Nephron (organoid): ENCODE measurements around the gene KLHL29.

ENCODE experiments used
- H3K27ac Mint-ChIP-seq, 3 experiments: 2 replicates each; pipeline ENCODE4 v1.8.0; 2020; ENCODE audit warnings: mixed read lengths in 3 of 3, mild to moderate bottlenecking in 2 of 3, moderate library complexity in 1 of 3
- H3K27me3 Mint-ChIP-seq: 2 replicates; pipeline ENCODE4 v1.8.0; 2021; ENCODE audit warnings: low read depth, mild to moderate bottlenecking, moderate library complexity, mixed read lengths
- H3K36me3 Mint-ChIP-seq: 2 replicates; pipeline ENCODE4 v1.8.0; 2020; ENCODE audit warnings: low read depth, mixed read lengths
- H3K4me1 Mint-ChIP-seq: 2 replicates; pipeline ENCODE4 v1.8.0; 2020; ENCODE audit warnings: mixed read lengths
- H3K4me3 Mint-ChIP-seq, 3 experiments: 2 replicates each; pipeline ENCODE4 v1.8.0; 2020; ENCODE audit warnings: mild to moderate bottlenecking in 3 of 3, mixed read lengths in 3 of 3, moderate library complexity in 2 of 3
- H3K9me3 Mint-ChIP-seq: 2 replicates; pipeline ENCODE4 v1.8.0; 2020; ENCODE audit warnings: mixed read lengths
- CTCF ChIP-seq, 3 experiments: fragments of 200-600 bp; sonication (generic); IDR thresholded peaks; one replicate each; pipeline ENCODE4 v1.5.0; 2021; ENCODE audit warnings: antibody characterized with exemption in 3 of 3; ENCODE audit not compliant: unreplicated experiment in 3 of 3

Gene KLHL29

GRCh38 chr2:23410596-23410995 lies 25.6 kb downstream of the KLHL29 start:
- no peaks in the 10 kb centered on the region for H3K9me3 Mint-ChIP-seq
- no peak overlapping the region for H3K4me3 Mint-ChIP-seq
- no peaks in the 10 kb centered on the region for H3K36me3 Mint-ChIP-seq
- H3K27me3 Mint-ChIP-seq, result no peaks in the 10 kb centered on the region
- H3K27ac Mint-ChIP-seq, result no peak overlapping the region
- H3K4me1 Mint-ChIP-seq, result peaks cover 6% of the 10 kb centered on the region
- TF ChIP-seq CTCF (IDR thresholded peaks at IDR 0.05; ENCODE audit: unreplicated experiment in 3 of 3), result no peak

- Mint-ChIP-seq H3K27me3 (no peaks in the 10 kb centered on the region), H3K27ac (no peak overlapping the region), H3K9me3 (no peaks in the 10 kb centered on the region), H3K4me1 (peaks cover 6% of the 10 kb centered on the region), H3K4me3 (no peak overlapping the region), H3K36me3 (no peaks in the 10 kb centered on the region)
- no peak for TF ChIP-seq CTCF (IDR thresholded peaks at IDR 0.05; ENCODE audit: unreplicated experiment in 3 of 3)
These were observed 26.9 kb downstream of the KLHL29 start for GRCh38 chr2:23411752-23412431.

GRCh38 chr2:23412556-23413155 lies 27.7 kb downstream of the KLHL29 start:
- Mint-ChIP-seq H3K9me3 (no peaks in the 10 kb centered on the region), H3K27me3 (no peaks in the 10 kb centered on the region), H3K27ac (no peak overlapping the region), H3K36me3 (no peaks in the 10 kb centered on the region), H3K4me3 (no peak overlapping the region), H3K4me1 (peaks cover 6% of the 10 kb centered on the region)
- TF ChIP-seq CTCF (IDR thresholded peaks at IDR 0.05; ENCODE audit: unreplicated experiment in 3 of 3), result no peak

GRCh38 chr2:23413641-23414040 lies 28.7 kb downstream of the KLHL29 start:
- Mint-ChIP-seq H3K27ac (peak overlapping the region in 2 of 3 experiments; percentile 40 to 53), H3K4me1 (peaks cover 15% of the 10 kb centered on the region), H3K4me3 (no peak overlapping the region), H3K36me3 (no peaks in the 10 kb centered on the region), H3K27me3 (no peaks in the 10 kb centered on the region), H3K9me3 (no peaks in the 10 kb centered on the region)
- no peak for TF ChIP-seq CTCF (IDR thresholded peaks at IDR 0.05; ENCODE audit: unreplicated experiment in 3 of 3)

GRCh38 chr2:23414106-23414505 lies 29.1 kb downstream of the KLHL29 start:
- Mint-ChIP-seq H3K4me3 (no peak overlapping the region), H3K27ac (peak overlapping the region in 2 of 3 experiments; percentile 53 to 58), H3K4me1 (peaks cover 20% of the 10 kb centered on the region), H3K9me3 (no peaks in the 10 kb centered on the region), H3K36me3 (no peaks in the 10 kb centered on the region), H3K27me3 (no peaks in the 10 kb centered on the region)
- TF ChIP-seq CTCF (IDR thresholded peaks at IDR 0.05; ENCODE audit: unreplicated experiment in 3 of 3), result no peak

- Mint-ChIP-seq H3K4me3 (no peak overlapping the region), H3K9me3 (no peaks in the 10 kb centered on the region), H3K27me3 (no peaks in the 10 kb centered on the region), H3K36me3 (no peaks in the 10 kb centered on the region), H3K27ac (peak overlapping the region in 2 of 3 experiments; percentile 3 to 71), H3K4me1 (peaks cover 22% of the 10 kb centered on the region)
- TF ChIP-seq CTCF (IDR thresholded peaks at IDR 0.05; ENCODE audit: unreplicated experiment in 3 of 3), result peak in 2 of 3 experiments; percentile 14 to 35
These were observed 29.9 kb downstream of the KLHL29 start for GRCh38 chr2:23414871-23415270.
